ENCODE data around the gene KANK2. TPM values are rescaled to one million over a fixed set of nuclear protein-coding genes. Genes with fewer than 3 reads are reported as not detected.
"Not testable (repeated sequence)": the region's sequence is repeated elsewhere in the genome, so short reads cannot be mapped to it uniquely, and the experiment has no call there.

The KANK2 gene
- total RNA-seq, 1 donor: 1.4 TPM

DNA sequence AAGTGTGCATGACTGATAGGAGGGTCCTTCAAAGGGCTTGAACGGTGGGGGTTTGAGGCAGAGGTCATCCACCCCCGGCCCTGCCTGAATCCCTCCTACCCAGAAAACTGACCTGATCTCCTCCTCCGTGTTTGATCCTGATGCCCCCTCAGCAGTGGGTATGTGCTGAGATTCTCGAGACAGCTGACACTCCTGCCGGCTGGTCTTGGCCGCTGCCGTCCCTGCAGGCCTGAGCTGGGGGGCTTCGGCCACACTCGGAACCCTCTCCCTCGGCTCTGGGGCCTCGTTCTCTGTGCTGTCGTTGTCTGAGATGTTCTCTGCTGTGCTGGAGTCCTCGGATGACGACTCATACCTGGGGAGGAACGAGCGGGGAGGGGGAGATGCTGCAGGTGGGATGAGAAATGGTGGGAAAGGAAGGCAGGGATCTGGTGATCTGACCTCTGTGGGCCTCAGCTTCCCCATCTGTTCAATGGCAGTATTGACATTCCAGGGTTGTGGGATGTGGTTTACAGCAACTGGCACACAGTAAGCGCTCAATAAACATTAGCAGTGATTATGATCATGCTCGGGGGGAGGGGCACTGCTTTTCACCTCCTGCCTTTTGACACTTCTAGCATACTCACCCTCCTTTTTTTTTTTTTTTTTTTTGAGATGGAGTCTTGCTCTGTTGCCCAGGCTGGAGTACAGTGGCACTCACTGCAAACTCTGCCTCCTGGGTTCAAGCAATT is 20.7 kb downstream of the KANK2 start:
- H3K4me3 ChIP-seq (ENCODE audit: low read length): no peak overlapping the region
- peaks cover 7% of the 10 kb centered on the region for H3K4me1 ChIP-seq (ENCODE audit: insufficient read depth, low read length)
- no peaks in the 10 kb centered on the region for H3K27me3 ChIP-seq (ENCODE audit: insufficient read depth, low read length)
- H3K9me3 ChIP-seq (ENCODE audit: low read depth, low read length): no peaks in the 10 kb centered on the region

DNA sequence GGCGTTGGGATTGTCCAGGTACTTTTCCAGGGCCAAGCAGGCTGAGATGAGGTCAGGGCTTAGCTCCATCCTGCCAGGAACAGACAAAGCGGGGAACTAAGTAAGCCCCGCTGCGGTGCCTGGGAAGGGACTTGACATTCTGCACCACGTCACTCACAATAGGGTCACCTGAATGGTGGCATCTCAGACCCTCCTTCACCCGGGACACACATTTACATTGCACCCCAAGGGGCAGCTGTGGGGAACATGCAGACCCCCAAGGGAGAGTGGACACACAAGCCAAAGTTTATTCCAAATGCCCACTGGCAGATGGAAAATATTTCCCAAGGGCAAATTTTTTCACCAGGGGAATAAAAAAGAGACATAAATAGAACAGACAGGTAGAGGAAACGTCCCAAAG is 21.4 kb downstream of the KANK2 start:
- Histone ChIP-seq H3K9me3 (ENCODE audit: low read depth, low read length) (no peaks in the 10 kb centered on the region), H3K27me3 (ENCODE audit: insufficient read depth, low read length) (no peaks in the 10 kb centered on the region), H3K4me3 (ENCODE audit: low read length) (no peak overlapping the region), H3K4me1 (ENCODE audit: insufficient read depth, low read length) (peaks cover 7% of the 10 kb centered on the region)

DNA sequence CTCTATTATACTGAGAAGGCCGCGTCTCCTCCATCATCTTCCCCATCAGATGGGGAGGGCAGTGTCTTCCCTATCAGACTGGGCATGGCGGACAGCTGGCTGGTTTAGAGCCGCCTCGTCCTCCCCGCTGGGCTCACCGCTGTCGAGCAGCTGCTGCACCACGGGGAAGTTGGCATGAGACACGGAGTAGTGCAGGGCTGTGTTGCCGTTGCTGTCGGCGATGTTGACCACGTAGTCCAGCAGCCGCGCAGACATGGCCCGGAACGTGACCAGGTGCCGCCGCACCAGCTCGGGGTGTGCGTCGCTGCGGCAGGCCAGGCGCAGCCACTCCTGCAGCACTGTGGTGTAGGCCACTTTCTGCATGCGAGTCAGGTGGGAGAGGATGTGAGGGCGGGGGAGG is 23.0 kb downstream of the KANK2 start:
- H3K9me3 ChIP-seq (ENCODE audit: low read depth, low read length): no peaks in the 10 kb centered on the region

DNA sequence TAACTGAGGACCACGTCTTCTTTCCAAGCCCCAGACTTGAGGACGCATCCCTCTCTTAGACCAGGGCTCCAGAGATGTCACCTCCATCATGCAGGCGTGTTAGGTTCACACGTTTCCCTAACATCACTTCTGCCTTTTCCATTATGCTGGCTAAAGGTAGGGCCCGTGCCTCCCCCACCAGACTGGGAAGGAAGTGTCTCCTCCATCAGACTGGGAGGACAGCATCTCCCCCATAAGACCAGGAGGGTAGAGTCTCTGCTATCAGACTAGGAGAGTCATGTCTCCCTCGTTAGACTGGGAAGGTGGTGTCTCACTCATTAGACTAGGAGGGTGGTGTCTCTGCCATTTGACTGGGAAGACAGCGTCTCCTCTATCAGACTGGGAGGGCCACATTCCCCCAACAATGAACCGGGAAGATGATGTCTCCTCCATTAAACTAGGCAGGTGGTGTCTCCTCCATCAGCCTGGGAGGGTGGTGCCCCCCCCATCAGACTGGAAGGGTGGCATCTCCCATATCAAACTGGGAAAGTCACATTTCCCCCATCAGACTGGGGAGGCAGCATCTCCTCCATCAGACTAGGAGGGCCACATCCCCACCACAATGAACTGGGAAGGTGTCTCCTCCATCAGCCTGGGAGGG is 23.7 kb downstream of the KANK2 start:
- Histone ChIP-seq H3K27me3 (ENCODE audit: insufficient read depth, low read length) (no peaks in the 10 kb centered on the region), H3K9me3 (ENCODE audit: low read depth, low read length) (no peaks in the 10 kb centered on the region), H3K4me3 (ENCODE audit: low read length) (no peak overlapping the region), H3K4me1 (ENCODE audit: insufficient read depth, low read length) (no peaks in the 10 kb centered on the region)

More for the DNA sequence above, 23.0 kb downstream of the KANK2 start:
- Histone ChIP-seq H3K4me1 (ENCODE audit: insufficient read depth, low read length) (no peaks in the 10 kb centered on the region), H3K27me3 (ENCODE audit: insufficient read depth, low read length) (no peaks in the 10 kb centered on the region), H3K4me3 (ENCODE audit: low read length) (no peak overlapping the region)

DNA sequence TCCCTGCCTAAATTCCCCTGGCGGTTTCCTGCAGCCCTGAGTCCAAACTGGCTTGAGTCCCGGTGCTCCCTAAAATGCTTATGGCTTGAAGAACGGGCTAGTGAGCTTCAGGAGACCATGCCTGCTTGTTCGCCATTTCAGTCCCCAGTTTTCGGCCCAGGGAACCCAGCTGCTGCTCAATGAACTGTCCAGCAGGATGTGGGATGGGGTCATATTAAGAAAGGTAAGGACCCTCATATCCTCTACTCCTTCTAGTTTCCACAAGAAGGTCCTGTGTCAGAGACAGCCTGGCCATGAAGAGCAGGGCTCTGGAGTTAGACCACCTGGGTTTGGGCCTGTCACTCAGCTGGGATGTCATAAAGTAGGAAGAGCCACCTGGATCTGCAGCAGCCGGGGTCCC is 24.8 kb downstream of the KANK2 start:
- Histone ChIP-seq H3K9me3 (ENCODE audit: low read depth, low read length) (no peaks in the 10 kb centered on the region), H3K4me3 (ENCODE audit: low read length) (no peak overlapping the region), H3K4me1 (ENCODE audit: insufficient read depth, low read length) (no peaks in the 10 kb centered on the region), H3K27me3 (ENCODE audit: insufficient read depth, low read length) (no peaks in the 10 kb centered on the region)

DNA sequence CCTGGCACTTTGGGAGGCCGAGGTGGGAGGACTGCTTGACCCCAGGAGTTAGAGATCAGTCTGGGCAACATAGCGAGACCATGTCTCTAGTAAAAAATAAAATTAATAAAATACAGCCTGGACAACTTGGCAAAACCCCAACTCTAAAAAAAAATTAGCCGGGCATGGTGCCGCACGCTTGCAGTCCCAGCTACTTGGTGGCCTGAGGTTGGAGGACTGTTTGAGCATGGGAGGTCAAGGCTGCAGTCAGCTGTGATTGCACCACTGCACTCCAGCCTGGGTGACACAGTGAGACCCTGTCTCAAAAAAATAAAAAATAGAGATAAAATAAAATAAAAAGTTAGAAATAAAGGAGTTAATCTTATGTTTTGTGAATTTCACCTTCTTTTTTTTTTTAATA is 26.2 kb downstream of the KANK2 start:
- Histone ChIP-seq H3K4me3 (ENCODE audit: low read length) (no peak overlapping the region), H3K4me1 (ENCODE audit: insufficient read depth, low read length) (no peaks in the 10 kb centered on the region), H3K9me3 (ENCODE audit: low read depth, low read length) (no peaks in the 10 kb centered on the region), H3K27me3 (ENCODE audit: insufficient read depth, low read length) (no peaks in the 10 kb centered on the region)

DNA sequence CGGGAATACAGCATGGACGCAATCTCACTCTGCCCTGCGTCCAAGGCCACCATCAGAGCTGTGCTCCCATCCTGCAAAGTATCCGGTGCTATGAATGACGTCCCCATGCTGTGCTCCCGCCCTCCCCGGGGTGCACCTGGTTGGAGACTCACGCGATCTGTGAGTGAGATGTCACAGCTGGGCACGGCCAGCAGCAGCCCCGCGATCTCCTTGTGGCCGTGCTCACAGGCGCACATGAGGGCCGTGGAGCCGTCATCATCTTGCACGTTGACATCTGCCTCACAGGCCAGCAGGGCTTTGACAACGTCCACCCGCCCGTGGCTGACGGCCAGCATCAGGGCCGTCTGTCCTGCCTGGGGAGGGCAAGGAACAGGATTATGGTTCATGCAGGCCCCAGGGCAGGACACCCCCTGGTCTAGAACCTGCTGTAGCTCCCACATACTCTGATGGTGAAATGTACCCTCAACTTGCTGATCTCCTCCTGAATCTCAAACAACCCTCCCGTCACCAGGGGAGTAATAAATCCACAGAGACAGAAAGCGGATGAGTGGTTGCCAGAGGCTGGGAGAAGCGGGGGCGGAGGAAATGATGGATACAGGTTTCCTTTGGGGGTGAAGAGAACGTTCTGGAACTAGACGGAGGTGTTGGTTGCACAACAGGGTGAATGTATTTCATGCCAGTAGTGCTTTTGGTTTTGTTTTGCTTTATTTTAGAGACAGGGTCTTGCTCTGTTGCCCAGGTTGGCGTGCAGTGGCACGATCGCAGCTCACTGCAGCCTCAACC is 27.3 kb downstream of the KANK2 start:
- no peaks in the 10 kb centered on the region for H3K4me1 ChIP-seq (ENCODE audit: insufficient read depth, low read length)
- H3K9me3 ChIP-seq (ENCODE audit: low read depth, low read length): no peaks in the 10 kb centered on the region
- no peaks in the 10 kb centered on the region for H3K27me3 ChIP-seq (ENCODE audit: insufficient read depth, low read length)
- no peak overlapping the region for H3K4me3 ChIP-seq (ENCODE audit: low read length)

DNA sequence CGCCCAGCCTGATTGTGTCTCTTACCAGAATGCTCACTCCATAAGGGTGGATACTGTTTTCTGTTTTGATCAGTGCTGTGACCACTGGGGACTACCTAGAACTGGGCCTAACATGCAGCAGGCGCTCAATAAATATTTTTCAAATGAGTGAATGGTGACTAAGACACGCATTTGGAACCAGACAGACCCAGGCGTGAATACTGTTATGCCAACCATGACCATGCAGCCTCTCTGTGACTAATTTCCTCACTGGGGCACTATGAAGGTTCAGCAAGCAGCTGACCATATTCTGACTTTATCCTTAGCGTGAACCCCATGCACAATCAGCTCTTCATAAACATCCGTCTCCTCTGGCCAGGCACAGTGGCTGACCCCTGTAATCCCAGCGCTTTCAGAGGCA is 28.8 kb downstream of the KANK2 start:
- Histone ChIP-seq H3K4me1 (ENCODE audit: insufficient read depth, low read length) (no peaks in the 10 kb centered on the region), H3K27me3 (ENCODE audit: insufficient read depth, low read length) (no peaks in the 10 kb centered on the region), H3K4me3 (ENCODE audit: low read length) (no peak overlapping the region), H3K9me3 (ENCODE audit: low read depth, low read length) (no peaks in the 10 kb centered on the region)

DNA sequence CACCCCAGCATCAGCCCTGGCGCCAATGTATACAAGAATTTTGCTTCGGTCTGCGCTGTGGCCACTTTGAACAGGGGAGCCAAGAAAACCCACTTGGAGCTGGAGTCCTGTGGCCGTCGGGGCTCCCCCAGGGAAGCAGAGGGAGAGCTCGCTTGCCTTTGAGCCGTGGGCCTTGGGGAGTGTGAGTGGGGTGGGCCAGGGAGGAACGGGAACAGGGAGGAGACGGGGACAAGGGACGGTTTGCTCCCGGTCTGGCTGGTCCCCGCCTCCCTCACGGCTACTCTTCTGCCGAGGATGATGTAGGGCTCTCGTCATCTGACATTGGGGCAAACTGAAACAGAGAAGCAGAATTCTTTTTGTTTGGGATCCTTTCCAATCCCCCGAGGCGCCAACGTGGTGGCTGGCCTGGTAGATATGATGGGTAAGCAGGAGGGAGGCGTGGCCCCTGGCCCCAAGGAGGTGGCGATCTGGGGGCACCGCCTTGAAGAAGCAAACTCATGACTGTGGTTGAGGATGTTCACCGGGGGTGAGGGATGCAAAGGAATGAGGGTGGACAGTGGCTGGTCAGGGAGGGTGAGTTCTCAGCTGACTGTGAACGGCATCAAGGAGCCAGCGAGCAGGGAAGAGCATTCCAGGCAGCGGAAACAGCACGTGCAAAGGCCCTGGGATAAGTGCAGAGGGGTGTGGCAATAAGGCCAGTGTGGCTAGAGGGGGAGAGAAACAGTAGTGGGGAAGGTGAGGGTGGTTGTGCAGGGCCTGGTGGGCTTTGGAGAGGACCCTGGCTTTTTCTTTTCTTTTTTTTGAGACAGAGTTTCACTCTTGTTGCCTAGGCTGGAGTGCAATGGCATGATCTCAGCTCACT is 30.8 kb downstream of the KANK2 start:
- Histone ChIP-seq H3K4me3 (ENCODE audit: low read length) (no peak overlapping the region), H3K9me3 (ENCODE audit: low read depth, low read length) (no peaks in the 10 kb centered on the region), H3K4me1 (ENCODE audit: insufficient read depth, low read length) (no peaks in the 10 kb centered on the region), H3K27me3 (ENCODE audit: insufficient read depth, low read length) (no peaks in the 10 kb centered on the region)

DNA sequence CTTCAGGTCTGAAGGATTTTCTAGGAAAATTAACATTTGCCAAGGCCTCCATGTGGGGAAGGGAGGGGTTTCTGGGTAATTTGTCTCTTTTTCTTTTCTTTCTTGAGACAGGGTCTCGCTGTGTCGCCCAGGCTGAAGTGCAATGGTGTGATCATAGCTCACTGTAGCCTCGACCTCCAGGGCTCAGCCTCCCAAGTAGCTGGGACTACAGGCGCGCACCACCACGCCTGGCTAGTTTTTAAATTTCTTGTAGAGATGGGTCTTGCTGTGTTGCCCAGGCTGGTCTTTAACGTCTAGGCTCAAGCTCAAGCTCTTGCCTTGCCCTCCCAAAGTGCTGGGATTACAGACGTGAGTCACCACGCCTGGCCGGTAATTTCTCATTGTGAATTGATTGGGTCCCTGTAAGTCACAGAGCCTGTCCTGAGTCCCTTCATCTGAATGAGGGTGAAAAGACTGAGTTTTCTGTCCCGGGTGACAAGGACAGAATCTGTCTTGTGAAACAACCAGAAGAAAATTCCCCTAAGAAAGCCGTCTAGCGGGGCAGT is 31.8 kb downstream of the KANK2 start:
- no peak overlapping the region for H3K4me3 ChIP-seq (ENCODE audit: low read length)
- H3K9me3 ChIP-seq (ENCODE audit: low read depth, low read length): no peaks in the 10 kb centered on the region
- H3K4me1 ChIP-seq (ENCODE audit: insufficient read depth, low read length): no peaks in the 10 kb centered on the region
- no peaks in the 10 kb centered on the region for H3K27me3 ChIP-seq (ENCODE audit: insufficient read depth, low read length)

DNA sequence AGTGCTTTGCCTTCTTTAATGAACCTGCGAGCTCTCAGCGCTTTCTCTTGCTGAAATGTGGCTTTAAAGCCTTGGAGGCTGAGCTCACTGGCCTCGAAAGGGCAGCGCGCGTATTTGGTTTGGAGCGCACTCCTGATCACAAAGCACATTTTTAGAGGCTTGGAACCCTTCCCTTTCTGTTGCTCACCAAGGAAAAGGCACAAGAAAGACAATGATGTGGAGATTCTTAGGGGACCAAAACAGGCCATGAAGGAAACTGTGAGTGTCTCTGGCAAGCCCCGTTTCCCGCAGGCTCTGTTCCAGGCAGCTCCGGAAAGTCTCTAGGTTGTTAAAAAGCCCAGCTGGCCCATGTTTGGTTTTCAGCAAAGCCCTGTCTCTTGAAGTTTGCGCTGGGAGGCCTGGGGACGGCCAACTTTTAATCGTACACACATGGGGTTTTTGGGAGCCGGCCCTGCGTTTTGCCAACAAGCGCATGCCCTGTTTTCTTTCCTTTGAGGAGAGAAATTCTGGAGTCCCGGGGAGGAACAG is 32.4 kb downstream of the KANK2 start:
- H3K4me3 ChIP-seq (ENCODE audit: low read length): no peak overlapping the region
- no peaks in the 10 kb centered on the region for H3K27me3 ChIP-seq (ENCODE audit: insufficient read depth, low read length)
- H3K4me1 ChIP-seq (ENCODE audit: insufficient read depth, low read length): no peaks in the 10 kb centered on the region
- H3K9me3 ChIP-seq (ENCODE audit: low read depth, low read length): no peaks in the 10 kb centered on the region

DNA sequence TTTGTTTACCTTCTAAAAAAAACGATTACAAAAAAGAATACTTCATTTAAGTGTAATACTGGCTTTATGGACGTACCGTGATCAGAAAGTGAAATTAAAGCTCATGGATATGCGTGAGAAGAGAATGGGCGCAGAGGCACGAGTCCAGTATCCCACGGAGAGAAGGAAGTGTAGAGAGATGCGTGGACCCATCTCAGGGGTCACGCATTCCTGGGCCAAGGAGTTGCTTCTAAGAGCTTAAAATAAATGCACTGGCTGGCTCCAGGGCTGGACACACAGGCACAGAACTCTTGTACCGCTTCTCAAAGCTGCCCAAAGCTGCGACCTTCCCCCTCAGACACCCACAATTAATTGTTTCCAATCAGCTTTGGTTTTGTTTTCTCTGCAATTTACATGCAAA is 33.0 kb downstream of the KANK2 start:
- Histone ChIP-seq H3K27me3 (ENCODE audit: insufficient read depth, low read length) (no peaks in the 10 kb centered on the region), H3K4me3 (ENCODE audit: low read length) (no peak overlapping the region), H3K4me1 (ENCODE audit: insufficient read depth, low read length) (no peaks in the 10 kb centered on the region), H3K9me3 (ENCODE audit: low read depth, low read length) (no peaks in the 10 kb centered on the region)

DNA sequence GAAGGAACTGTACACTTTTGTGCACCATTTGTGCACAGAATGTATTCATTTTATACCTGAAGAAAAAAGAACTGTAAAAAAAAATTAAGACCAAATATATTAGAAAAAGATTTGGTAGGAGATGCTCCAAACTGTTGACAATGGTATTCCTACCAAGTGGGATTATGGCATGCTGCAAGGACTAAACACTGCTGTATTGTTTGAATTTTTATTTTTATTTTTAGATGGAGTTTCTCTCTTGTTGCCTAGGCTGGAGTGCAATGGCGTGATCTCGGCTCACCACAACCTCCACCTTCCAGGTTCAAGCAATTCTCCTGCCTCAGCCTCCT is 36.9 kb downstream of the KANK2 start:
- H3K4me1 ChIP-seq (ENCODE audit: insufficient read depth, low read length); H3K4me3 ChIP-seq (ENCODE audit: low read length); H3K27me3 ChIP-seq (ENCODE audit: insufficient read depth, low read length); H3K9me3 ChIP-seq (ENCODE audit: low read depth, low read length): not testable (repeated sequence)

DNA sequence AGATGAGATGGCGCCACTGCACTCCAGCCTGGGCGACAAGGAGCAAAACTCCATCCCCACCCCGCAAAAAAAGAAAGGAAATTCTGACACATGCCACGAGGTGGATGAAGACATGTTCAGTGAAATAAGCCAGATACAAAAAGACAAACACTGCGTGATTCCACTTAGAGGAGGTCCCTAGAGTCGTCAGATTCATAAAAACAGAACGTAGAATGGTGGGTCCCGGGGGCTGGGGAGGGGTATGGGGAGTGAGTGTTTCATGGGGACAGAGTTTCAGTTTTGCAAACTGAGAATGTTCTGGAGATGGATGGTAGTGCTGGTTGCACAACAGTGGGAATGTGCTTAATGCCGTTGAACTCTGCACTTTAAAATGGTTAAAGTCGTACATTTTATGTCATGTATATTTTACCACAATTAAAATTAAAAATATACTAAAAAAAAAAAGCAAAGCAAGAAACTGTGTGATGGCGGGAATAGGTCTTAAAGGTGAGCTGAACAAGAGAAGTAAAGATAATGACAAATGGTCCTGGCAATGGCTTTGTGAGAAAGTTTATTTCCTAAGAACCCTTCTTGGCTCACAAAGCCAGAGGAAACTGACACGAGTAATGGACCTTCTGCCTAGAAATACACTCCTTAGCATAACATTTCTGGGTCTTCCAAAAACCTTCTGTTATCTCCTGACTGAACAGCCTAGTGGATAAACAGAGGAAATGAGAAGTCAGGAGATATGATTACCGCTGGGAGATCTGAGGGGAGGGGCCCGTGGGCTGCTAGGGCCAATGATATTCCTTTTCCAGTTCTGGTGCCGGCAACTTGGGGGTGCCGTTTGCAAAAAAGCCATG is 37.5 kb downstream of the KANK2 start:
- Histone ChIP-seq H3K4me3 (ENCODE audit: low read length) (no peak overlapping the region), H3K27me3 (ENCODE audit: insufficient read depth, low read length) (no peaks in the 10 kb centered on the region), H3K9me3 (ENCODE audit: low read depth, low read length) (no peaks in the 10 kb centered on the region), H3K4me1 (ENCODE audit: insufficient read depth, low read length) (peaks cover 13% of the 10 kb centered on the region)

All from mononuclear cell (primary cell).